HG02884 (cell line): ENCODE measurements around the gene SLC25A10.
A peak's percentile ranks its signal among the peaks of the same experiment; 100 is the strongest.

Experiments
- ATAC-seq: cut with Tn5 transposase; IDR thresholded peaks from one replicate; pipeline ENCODE4 v1.9.1; 2021; ENCODE audit warnings: mild to moderate bottlenecking, moderate library complexity; ENCODE audit not compliant: unreplicated experiment

Gene SLC25A10

DNA sequence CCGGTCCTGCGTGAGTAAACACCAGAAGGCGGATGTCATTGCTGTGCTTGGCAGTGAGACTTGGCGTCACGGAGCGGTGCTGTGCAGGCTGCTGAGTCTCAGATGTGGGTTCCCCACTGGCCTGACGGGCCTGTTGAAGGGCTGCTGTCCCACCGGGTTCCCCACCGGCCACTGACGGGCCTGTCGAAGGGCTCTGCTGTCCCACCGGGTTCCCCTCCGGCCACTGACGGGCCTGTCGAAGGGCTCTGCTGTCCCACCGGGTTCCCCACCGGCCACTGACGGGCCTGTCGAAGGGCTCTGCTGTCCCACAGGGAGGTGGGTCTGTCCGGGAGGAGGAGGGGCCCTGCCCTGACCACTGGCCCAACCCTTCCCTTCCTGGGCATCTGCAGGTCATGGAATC is 25.5 kb upstream of the SLC25A10 start:
- ATAC-seq: no peak

DNA sequence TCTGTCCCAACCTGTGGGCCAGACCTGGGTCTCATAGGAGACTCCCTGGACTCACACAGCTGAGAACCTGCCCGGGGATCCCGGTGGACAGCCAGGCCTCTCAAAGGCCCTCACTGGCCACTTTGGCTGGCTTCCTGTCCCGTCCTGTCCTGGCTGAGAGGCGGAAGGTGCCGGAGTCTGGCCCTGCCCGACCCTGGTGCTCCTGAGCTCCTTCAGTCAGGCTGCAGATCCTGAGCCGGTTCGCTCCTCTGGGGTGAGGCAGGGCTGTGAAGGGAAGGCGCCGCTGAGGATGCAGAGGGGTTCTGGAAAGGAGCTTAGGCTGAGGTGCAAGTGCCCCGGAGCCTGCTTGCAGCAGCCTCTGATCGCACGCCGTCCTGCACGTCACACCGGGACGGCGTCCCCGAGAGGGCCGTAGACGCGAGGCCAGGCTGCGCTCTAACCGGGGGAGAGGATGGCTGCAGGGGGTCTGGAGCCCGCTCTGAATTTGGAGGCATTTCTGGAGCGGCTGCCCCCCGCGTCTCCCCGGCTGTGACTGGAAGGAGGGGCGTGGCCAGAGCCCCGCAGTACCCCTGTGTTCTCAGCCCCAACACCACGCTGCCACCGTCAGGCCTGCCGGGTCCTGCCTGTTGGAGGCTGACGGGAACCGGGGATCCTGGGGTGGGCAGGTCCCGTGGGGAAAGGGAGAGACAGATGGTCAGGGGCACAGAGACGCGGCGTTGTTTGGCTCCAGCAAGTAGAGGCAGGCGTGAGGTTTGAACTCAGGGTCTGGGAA is 24.1 kb upstream of the SLC25A10 start:
- no peak for ATAC-seq

DNA sequence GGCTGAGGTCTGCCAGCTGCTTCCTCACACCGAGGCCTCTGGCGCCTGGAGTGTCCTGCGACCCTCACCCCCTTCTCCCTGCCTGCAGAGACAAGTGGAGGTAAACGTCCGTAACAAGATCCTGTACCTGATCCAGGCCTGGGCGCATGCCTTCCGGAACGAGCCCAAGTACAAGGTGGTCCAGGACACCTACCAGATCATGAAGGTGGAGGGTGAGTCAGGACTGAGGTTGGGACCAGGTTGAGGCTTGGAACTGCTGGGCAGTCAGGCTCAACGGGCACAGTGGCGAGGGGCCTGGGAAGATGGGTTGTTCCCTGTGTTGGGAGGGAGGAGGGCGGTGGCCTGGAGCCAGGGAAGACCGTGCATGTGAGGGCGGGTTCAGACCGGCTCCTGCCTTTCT is 23.5 kb upstream of the SLC25A10 start:
- no peak for ATAC-seq

DNA sequence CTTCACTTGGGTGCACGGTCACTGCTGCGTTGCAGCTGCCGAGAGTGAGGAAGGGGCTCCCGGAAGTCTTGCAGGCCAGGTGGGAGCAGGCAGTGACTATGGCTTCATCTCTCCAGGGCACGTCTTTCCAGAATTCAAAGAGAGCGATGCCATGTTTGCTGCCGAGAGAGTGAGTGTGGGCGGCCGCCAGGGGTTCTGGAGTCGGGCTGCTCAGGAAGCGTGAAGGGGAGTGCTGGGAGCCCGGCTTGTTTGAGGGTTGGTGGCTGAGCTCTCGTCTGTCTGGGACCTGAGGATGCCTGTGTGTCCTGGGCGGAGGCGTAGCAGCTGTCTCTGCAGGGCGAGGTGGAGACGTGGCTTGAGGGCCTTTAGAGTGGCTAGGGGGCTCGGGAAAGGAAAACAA is 22.0 kb upstream of the SLC25A10 start:
- ATAC-seq: no peak

DNA sequence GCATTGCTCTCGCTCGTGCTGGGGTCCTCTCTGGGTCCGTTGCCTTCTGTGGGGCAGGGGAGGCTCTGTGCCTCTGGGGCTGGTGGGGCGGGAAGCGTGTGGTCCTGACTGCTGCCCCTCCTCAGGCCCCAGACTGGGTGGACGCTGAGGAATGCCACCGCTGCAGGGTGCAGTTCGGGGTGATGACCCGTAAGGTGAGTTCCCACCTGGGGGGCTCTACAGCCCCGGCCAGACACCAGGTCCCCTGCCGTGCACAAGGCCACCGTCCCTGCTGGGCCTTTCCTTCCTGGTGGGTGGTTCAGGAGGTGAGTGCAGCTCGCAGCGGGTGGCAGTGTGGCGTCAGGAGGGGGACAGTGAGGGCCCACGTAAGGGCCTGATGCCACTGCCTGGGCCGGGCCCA is 21.5 kb upstream of the SLC25A10 start:
- no peak for ATAC-seq

DNA sequence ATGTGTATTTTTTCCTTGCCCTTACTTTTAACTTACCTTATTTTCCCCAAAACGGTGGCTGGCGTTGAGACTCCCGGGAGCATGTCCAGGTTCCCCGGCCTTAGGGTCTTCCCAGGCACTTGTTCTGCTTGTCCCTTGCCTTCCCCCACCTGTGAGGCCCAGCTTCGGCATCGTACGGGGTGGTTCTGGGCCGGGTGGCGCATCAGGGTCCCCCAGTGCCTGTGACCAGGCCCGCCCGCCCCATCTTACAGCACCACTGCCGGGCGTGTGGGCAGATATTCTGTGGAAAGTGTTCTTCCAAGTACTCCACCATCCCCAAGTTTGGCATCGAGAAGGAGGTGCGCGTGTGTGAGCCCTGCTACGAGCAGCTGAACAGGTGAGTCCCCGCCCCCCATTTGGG is 20.9 kb upstream of the SLC25A10 start:
- ATAC-seq: no peak

DNA sequence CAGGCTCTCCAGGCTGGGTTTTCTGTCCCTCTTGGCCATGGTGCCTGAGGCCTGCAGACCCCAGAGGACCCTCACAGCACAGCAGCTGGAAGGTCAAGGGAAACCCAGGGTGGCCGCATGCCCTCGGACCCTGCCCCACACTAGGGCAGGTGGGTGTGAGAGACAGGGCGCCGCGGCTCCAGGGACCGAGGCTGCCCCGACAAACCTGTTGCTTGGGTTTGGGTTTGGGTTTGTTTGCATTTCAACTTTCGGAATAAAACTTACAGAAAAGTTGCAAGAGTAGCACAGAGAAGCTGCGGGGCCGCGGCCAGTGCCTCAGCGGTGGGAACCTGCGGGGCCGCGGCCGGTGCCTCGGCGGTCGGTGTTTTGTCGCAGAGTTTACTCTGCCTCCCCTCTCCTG is 20.5 kb upstream of the SLC25A10 start:
- no peak for ATAC-seq

DNA sequence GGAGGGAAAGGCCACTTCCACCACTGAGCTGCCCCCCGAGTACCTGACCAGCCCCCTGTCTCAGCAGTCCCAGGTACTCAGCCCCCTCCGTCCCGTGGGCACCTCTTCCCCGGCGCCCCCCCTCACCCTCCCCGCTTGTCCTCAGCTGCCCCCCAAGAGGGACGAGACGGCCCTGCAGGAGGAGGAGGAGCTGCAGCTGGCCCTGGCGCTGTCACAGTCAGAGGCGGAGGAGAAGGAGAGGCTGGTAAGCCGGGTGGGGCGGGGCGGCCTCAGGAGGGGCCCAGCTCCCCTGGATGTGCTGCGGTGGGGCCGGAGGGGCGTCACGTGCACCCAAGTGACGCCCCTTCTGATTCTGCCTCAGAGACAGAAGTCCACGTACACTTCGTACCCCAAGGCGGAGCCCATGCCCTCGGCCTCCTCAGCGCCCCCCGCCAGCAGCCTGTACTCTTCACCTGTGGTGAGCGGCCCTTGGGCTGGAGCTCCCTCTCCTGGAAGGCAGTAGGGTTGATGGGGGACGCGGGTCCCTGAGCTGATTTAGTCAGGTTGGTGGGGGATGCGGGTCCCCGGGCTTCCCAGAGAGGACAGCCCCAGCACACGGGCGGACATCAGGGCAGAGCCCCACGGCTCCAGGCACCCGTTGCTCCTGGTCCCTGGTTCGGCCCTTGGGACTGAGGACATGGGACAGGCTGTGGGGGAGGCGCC is 18.4 kb upstream of the SLC25A10 start:
- no peak for ATAC-seq

DNA sequence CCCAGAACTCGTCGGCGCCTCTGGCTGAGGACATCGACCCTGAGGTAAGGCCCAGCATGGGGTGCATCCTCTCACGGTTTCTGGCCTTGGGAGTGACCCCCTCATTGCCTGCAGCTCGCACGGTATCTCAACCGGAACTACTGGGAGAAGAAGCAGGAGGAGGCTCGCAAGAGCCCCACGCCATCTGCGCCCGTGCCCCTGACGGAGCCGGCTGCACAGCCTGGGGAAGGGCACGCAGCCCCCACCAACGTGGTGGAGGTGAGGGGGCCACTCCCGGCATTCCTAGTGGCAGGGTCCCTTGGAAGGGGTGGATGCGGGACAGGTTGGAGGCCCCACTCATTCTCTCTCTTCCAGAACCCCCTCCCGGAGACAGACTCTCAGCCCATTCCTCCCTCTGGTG is 17.3 kb upstream of the SLC25A10 start:
- no peak for ATAC-seq

DNA sequence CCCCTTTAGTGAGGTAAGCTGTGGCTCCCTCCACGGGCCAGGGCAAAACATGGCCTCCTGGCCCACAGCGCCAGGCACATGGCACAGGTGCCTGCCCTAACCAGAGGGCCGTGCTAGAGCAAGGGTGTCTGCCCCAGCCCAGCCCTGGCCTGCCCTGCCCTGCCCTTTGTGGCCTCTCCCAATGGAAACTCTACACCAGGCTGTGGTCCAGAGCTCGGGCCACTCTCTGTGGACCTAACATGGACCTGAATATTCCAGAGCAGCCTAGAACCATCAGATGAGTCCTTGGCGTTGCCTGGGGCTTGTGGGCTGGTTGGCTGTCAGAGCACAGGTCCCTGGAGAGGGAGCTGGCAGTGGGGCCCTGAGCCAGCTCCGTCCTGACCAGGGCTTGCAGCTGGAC is 16.9 kb upstream of the SLC25A10 start:
- no peak for ATAC-seq

DNA sequence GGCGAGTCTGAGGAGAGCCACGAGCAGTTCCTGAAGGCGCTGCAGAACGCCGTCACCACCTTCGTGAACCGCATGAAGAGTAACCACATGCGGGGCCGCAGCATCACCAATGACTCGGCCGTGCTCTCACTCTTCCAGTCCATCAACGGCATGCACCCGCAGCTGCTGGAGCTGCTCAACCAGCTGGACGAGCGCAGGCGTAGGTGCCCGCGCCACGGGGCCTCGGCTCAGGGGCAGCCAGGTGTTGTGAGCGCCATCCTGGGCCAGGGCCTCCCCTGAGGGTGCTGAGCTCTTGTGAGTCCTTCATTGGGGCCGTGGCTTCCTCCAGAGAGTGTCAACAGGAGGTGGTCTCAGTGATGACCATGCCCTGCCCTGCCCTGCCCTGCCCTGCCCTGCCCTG is 16.3 kb upstream of the SLC25A10 start:
- ATAC-seq: no peak

DNA sequence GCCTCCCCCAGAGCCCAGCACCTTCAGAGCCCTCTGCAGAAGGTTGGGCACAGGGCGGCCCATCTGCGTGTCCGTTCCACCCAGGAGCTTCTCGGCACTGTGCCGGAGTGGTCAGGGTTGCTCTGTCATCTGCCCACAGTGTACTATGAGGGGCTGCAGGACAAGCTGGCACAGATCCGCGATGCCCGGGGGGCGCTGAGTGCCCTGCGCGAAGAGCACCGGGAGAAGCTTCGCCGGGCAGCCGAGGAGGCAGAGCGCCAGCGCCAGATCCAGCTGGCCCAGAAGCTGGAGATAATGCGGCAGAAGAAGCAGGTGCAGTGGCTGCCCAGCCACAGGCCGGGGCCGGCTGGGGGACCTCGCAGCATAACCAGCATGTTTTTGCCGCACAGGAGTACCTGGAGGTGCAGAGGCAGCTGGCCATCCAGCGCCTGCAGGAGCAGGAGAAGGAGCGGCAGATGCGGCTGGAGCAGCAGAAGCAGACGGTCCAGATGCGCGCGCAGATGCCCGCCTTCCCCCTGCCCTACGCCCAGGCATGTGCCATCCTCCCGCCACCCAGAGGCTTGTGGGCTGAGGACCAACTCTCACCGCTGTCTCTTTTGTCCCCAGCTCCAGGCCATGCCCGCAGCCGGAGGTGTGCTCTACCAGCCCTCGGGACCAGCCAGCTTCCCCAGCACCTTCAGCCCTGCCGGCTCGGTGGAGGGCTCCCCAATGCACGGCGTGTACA is 15.7 kb upstream of the SLC25A10 start:
- no peak for ATAC-seq

DNA sequence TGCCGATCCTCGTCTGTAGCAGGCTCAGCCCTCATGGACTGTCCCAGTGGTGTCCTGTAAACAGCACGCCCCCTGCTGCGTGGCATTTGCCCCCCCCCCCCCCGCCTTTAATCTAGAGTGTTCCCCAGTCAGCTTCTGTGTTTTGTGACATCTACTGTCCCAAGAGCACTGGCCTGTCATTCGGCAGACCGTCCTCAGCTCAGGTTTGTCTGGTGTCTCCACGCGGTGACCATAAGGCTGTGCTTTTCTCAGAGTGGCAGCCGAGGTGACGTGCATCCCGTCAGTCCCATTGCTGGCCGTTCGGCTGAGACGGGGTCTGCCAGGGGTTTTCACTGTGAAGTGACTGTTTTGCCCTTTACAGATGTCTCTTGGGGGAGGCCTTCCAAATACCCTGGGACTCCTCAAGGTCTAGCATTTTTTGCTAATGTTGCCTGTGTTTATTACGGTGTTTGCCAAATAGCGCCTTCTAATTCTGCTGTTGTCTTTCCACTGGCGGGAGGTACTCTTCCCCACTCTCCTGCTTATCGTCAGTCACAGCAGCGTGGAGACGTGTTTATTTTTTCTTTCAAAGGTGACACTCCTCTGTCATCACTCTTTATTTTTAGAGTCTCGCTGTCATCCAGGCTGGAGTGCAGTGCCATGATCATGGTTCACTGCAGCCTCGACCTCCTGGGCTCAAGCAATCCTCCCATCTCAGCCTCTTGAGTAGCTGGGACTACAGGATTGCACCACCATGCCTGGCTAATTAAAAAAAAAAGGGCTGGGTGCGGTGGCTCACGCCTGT is 14.6 kb upstream of the SLC25A10 start:
- ATAC-seq: no peak

DNA sequence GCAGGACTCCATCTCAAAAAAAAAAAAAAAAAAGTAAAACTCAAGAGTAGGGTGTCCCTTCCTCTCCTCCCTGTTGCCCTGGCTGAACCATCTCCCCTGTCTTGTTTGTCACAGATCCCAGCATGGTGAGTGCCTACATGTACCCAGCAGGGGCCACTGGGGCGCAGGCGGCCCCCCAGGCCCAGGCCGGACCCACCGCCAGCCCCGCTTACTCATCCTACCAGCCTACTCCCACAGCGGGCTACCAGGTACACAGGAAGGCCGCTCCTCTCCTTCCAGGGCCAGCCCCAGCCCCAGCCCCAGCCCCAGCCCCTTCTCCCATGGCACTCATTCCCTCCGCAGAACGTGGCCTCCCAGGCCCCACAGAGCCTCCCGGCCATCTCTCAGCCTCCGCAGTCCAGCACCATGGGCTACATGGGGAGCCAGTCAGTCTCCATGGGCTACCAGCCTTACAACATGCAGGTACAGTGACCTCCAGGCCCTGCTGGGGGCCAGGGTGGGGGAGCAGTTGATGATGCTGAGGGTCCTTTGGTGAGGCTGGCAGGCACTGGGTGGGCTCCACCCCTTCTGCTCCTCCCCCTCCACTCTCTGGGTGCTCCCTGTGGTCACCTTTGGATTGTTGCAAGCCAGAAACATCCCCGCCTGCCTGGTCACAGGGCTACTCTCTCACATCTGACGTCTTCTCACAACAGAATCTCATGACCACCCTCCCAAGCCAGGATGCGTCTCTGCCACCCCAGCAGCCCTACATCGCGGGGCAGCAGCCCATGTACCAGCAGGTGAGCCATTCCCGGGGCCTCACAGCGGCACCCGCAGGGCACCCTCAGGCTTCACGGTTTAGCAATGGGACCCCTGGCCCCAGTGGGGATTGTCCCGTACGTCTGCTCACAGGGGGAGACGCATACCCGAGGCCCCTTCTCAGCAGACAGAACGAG is 11.5 kb upstream of the SLC25A10 start:
- ATAC-seq: no peak

DNA sequence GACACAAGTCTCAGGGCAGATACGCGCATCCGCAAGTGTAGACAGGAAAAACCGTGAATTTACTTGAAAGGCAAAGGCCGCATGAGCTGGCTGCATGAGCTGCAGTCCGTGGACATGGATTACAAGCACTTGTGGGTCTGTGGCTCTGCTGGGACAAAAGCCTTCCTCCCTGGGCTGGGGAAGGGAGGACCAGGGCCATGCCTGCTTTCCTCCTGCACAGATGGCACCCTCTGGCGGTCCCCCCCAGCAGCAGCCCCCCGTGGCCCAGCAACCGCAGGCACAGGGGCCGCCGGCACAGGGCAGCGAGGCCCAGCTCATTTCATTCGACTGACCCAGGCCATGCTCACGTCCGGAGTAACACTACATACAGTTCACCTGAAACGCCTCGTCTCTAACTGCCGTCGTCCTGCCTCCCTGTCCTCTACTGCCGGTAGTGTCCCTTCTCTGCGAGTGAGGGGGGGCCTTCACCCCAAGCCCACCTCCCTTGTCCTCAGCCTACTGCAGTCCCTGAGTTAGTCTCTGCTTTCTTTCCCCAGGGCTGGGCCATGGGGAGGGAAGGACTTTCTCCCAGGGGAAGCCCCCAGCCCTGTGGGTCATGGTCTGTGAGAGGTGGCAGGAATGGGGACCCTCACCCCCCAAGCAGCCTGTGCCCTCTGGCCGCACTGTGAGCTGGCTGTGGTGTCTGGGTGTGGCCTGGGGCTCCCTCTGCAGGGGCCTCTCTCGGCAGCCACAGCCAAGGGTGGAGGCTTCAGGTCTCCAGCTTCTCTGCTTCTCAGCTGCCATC is 10.6 kb upstream of the SLC25A10 start:
- ATAC-seq: no peak

DNA sequence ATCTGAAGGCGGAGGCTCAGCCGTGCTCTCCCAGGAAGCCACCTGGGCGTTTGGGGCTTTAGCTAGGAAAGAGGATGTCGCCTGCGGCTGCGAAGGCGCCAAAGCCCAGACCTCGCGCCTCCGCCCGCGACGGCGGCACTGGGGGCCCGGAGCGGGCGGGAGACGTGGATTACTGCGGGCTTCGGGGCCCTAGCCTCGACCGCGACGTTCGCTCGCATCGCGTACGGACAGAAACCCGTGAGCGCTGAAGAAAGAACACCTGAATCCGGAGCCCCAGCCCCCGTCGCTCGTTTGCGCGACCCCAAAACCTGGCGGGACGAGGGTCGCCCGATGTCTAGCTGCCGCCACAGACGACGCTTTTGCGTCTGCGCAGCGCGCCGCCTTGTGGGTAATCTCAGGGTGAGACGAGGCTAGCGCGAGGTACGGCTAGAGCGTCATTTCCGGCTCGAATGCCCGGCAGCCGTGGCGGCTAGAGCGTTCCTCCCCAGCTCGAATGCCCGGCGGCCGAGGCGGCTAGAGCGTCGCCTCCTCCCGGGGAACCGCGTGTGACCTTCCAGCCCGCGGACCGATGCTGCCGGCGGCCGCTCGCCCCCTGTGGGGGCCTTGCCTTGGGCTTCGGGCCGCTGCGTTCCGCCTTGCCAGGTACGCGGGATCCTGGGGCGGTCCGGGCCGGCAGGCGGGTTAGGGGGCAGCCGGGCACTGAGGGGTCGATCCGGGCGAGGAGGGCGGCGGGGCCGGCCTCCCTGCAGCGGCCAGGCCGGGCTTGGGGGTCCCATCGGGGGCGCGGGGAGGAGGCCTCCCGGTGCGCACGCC is 8.9 kb upstream of the SLC25A10 start, which contains the start of gene MRPL12:
MRPL12 (plus strand) TSS at position 434 of the 813 bp plus-strand sequence; CDS start at position 569, 135 bp downstream.
- ATAC-seq: peak; percentile 75

DNA sequence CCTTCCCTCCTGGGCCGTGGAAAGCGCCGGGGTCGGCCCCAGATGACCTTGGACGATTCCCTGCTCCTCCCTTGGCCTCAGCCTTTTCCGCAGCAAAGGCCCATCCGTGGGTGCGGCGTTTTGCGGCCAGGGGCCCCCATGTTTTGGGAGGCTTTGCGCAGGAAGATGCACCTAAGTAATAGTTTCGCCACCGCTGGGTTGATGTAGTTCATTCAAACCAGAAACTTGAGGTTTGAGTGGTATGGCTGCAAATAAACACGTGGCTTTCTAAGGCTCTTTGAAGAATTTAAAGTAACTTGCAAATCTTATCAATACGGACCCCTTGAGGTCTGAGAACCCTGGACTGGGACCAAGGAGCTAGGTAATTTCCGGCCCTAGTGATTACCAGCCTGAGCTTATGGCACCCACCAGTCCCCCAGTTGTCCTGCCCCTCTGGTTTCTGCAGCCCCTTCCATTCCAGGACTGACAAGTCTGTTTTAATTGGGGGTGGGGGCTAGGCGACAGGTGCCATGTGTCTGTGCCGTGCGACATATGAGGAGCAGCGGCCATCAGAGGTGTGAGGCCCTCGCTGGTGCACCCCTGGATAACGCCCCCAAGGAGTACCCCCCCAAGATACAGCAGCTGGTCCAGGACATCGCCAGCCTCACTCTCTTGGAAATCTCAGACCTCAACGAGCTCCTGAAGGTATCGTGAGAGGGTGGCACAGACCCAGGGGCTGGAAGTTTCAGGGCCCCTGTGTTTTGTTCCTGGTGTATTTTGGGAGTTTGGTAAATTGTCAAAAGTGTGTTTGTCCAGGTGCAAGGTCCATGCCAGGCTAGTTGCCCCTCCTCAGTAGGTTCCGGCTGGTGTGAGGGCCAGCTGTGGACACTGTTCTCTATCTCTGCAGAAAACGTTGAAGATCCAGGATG is 8.1 kb upstream of the SLC25A10 start:
- no peak for ATAC-seq
